ENCODE data around the gene IRF3. TPM values are rescaled to one million over a fixed set of nuclear protein-coding genes. Genes with fewer than 3 reads are reported as not detected.

The IRF3 gene
- total RNA-seq, 4 donors from 2014 or later, result 38.7 to 102 (median 74.9) TPM

DNA sequence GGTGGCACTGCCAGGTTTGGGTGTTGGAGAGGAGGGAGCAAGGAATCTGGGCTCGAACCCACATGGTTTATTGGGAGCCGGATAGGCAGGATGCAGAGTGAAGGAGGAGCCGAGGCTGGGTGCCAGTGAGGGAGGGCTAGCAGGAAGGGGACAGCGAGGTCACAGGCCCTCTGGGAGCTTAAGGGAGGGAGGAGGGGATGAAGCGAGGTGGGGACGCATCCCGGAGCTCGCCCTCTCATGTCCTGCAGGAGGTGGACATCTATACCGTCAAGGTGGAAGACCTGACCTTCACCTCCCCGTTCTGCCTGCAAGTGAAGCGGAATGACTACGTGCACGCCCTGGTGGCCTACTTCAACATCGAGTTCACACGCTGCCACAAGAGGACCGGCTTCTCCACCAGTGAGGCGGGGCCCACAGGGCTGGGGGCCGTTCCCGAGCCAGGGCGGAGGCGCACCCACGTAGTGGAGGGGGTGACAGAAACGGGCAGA, 20.2 kb upstream of the IRF3 start:
- DNase-seq (ENCODE audit: low spot score in 2 of 2), result no peak
- TF ChIP-seq POLR2A (IDR thresholded peaks at IDR 0.05), result no peak
- TF ChIP-seq, protein P1, sequence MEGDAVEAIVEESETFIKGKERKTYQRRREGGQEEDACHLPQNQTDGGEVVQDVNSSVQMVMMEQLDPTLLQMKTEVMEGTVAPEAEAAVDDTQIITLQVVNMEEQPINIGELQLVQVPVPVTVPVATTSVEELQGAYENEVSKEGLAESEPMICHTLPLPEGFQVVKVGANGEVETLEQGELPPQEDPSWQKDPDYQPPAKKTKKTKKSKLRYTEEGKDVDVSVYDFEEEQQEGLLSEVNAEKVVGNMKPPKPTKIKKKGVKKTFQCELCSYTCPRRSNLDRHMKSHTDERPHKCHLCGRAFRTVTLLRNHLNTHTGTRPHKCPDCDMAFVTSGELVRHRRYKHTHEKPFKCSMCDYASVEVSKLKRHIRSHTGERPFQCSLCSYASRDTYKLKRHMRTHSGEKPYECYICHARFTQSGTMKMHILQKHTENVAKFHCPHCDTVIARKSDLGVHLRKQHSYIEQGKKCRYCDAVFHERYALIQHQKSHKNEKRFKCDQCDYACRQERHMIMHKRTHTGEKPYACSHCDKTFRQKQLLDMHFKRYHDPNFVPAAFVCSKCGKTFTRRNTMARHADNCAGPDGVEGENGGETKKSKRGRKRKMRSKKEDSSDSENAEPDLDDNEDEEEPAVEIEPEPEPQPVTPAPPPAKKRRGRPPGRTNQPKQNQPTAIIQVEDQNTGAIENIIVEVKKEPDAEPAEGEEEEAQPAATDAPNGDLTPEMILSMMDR (IDR thresholded peaks at IDR 0.05), result no peak
- 68 to 70% methylated on average over 23 of the region's 23 CpGs for WGBS, 2 donors
- intact Hi-C loops (cut with DNase I; ENCODE audit: low total_unique reads), result no loop called here
- no peak overlapping the region for H3K4me3 ChIP-seq (ENCODE audit: low read depth, poor library complexity, severe bottlenecking)

DNA sequence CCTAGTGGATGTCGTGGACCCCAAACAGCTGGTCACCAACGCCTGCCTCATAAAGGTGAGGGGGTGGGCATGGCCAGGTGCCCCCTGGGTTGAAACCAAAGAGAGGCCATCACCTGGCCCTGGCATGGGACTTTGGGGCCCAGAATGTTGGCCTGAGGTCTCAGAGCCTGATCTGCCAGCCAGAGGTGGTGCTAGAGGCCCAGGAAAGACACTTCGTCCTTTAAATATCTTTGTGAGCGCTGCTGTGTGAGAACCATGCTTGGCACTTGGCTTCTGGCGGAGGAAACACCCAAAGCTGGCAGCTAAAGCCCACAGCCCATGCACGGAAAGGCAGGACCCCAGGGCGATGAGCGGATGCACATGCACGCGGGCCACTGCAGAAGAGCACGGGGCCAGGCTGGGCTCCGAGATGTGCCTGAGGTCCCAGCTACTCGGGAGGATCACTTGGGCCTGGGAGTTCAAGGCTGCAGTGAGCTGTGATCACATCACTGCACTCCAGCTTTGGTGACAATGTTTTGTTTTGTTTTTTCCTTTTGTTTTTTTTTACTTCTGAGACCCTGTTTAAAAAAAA, 19.4 kb upstream of the IRF3 start:
- no peak for TF ChIP-seq POLR2A (IDR thresholded peaks at IDR 0.05)
- TF ChIP-seq, protein P1 (IDR thresholded peaks at IDR 0.05), result no peak
- H3K4me3 ChIP-seq (ENCODE audit: low read depth, poor library complexity, severe bottlenecking), result no peak overlapping the region
- no peak for DNase-seq (ENCODE audit: low spot score in 2 of 2)
- intact Hi-C loops (cut with DNase I; ENCODE audit: low total_unique reads), result no loop called here
- 76 to 79% methylated on average over 11 to 12 of the region's 13 CpGs for WGBS, 2 donors

DNA sequence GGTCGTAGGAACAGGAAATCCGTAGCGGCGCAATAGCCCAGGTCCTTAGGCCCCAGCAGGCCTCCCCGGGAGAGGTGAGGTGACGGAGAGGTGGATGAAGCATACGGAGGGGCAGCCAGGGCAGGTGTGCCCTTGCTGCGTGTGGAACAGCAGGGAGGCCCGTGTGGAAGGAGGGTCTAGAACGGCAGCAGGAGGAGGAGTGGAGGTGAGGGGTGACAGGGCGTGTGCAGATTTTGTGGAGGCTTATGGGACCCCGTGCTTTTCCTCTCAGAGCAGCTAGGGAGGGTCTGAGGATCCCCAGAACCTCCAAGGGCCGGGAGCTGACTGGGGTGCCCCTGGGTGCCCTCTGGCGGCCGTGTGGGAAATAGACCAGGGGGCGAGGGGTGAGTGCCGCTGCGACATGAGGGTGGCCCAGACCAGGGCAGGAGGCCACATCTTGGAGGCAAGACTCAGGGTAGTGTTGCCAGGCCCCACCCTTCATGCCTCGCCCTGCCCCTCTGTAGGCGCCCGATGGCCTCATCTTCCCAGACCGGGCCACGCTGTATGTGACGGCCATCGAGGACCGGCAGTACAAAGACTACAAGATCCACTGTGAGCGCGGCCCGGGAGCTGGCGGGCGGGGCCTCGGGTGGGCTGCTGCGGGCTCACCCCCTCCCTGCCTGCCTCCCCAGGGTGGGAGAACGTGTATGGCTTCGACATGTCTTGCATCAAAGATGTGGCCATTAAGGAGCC, 18.8 kb upstream of the IRF3 start:
- TF ChIP-seq POLR2A (IDR thresholded peaks at IDR 0.05), result no peak
- TF ChIP-seq, protein P1 (IDR thresholded peaks at IDR 0.05), result no peak
- no peak overlapping the region for H3K4me3 ChIP-seq (ENCODE audit: low read depth, poor library complexity, severe bottlenecking)
- 79 to 82% methylated on average over 29 to 34 of the region's 35 CpGs for WGBS, 2 donors
- no peak for DNase-seq (ENCODE audit: low spot score in 2 of 2)
- intact Hi-C loops (cut with DNase I; ENCODE audit: low total_unique reads), result no loop called here

DNA sequence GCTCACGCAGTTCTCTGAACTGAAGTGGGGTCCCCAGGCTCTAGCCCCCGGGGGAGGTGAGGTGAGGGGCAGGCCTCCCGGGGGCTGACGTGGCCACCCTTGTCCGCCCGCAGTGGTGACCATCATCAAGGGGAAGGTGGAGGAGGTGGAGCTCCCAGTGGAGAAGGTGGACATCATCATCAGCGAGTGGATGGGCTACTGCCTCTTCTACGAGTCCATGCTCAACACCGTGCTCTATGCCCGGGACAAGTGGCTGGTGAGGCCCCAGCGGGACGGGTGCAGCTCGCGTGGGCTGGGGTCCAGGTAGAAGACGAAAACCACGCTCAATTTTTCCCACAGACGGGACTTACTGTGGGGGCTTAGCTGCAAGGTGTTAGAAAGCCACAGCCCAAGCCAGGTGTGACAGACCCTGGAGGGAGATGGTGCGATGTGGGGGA, 18.2 kb upstream of the IRF3 start:
- no peak overlapping the region for H3K4me3 ChIP-seq (ENCODE audit: low read depth, poor library complexity, severe bottlenecking)
- DNase-seq (ENCODE audit: low spot score in 2 of 2), result no peak
- intact Hi-C loops (cut with DNase I; ENCODE audit: low total_unique reads), result no loop called here
- 93 to 95% methylated on average over 18 of the region's 18 CpGs for WGBS, 2 donors
- TF ChIP-seq, protein P1 (IDR thresholded peaks at IDR 0.05), result no peak

GRCh38 chr19:49682274-49682673, 16.6 kb upstream of the IRF3 start:
- no peak for TF ChIP-seq POLR2A (IDR thresholded peaks at IDR 0.05)
- TF ChIP-seq, protein P1 (IDR thresholded peaks at IDR 0.05), result no peak
- 82 to 90% methylated on average over 8 of the region's 8 CpGs for WGBS, 2 donors

More at GRCh38 chr19:49682274-49682673, 16.6 kb upstream of the IRF3 start:
- intact Hi-C loops (cut with DNase I; ENCODE audit: low total_unique reads), result no loop called here
- H3K4me3 ChIP-seq (ENCODE audit: low read depth, poor library complexity, severe bottlenecking), result no peak overlapping the region
- no peak for DNase-seq (ENCODE audit: low spot score in 2 of 2)
